HepG2 (cell line): ENCODE results near the gene ST6GALNAC4. TPM values are rescaled to one million over a fixed set of nuclear protein-coding genes. Genes with fewer than 3 reads are reported as not detected.
A peak's percentile ranks its signal among the peaks of the same experiment; 100 is the strongest.

ENCODE experiments used
- BRD4 ChIP-seq: sonication (generic); formaldehyde crosslinking; IDR thresholded peaks from 2 replicates; pipeline ENCODE4 v1.4.0; 2020; ENCODE audit warnings: missing genetic modification reagents
- HBP1 ChIP-seq: IDR thresholded peaks from 2 replicates; pipeline ENCODE4 v1.6.1; 2016; ENCODE audit warnings: low read depth, control low read depth
- HDAC6 ChIP-seq: fragments of 200-600 bp; sonication (generic); IDR thresholded peaks from 2 replicates; pipeline ENCODE4 v1.7.0; 2017; ENCODE audit warnings: mild to moderate bottlenecking, antibody characterized with exemption, low read length, low read depth
- KLF16 ChIP-seq, 2 experiments: sonication (generic) in 1 of 2; formaldehyde crosslinking in 1 of 2; IDR thresholded peaks; 2 replicates each; pipeline versions ENCODE4 v1.6.1 to v1.8.0; 2016 to 2023; ENCODE audit warnings: missing genetic modification reagents in 2 of 2, missing compliant biosample characterization in 1 of 2
- MTF2 ChIP-seq: sonication (generic); formaldehyde crosslinking; IDR thresholded peaks from 2 replicates; pipeline ENCODE4 v1.5.0; 2020; ENCODE audit warnings: missing genetic modification reagents, borderline replicate concordance
- NAIF1 ChIP-seq: sonication (generic); formaldehyde crosslinking; IDR thresholded peaks from 2 replicates; pipeline ENCODE4 v1.5.0; 2020; ENCODE audit warnings: mild to moderate bottlenecking, missing genetic modification reagents, borderline replicate concordance
- TFE3 ChIP-seq: IDR thresholded peaks from 2 replicates; pipeline ENCODE4 v1.6.1; 2016
- ZNF260 ChIP-seq: sonication (generic); formaldehyde crosslinking; IDR thresholded peaks from 2 replicates; pipeline ENCODE4 v1.4.0; 2020; ENCODE audit warnings: missing genetic modification reagents, low read depth, mild to moderate bottlenecking, borderline replicate concordance
- ZNF549 ChIP-seq: sonication (generic); formaldehyde crosslinking; IDR thresholded peaks from 2 replicates; pipeline ENCODE4 v1.5.0; 2020; ENCODE audit warnings: missing genetic modification reagents
- ZNF572 ChIP-seq: sonication (generic); formaldehyde crosslinking; IDR thresholded peaks from 2 replicates; pipeline ENCODE4 v1.5.1; 2020; ENCODE audit warnings: mild to moderate bottlenecking, missing genetic modification reagents
- ZNF609 ChIP-seq: sonication (generic); formaldehyde crosslinking; IDR thresholded peaks from 2 replicates; pipeline ENCODE4 v1.4.0; 2020; ENCODE audit warnings: mild to moderate bottlenecking, missing genetic modification reagents, borderline replicate concordance
- ZNF746 ChIP-seq: sonication (generic); formaldehyde crosslinking; IDR thresholded peaks from 2 replicates; pipeline ENCODE4 v1.8.0; 2022; ENCODE audit warnings: mild to moderate bottlenecking, missing genetic modification reagents
- ZUFSP ChIP-seq: sonication (generic); formaldehyde crosslinking; IDR thresholded peaks from 2 replicates; pipeline ENCODE4 v1.9.0; 2021; ENCODE audit warnings: missing genetic modification reagents, mild to moderate bottlenecking, borderline replicate concordance
- polyA plus RNA-seq, 8 experiments: library from polyadenylated mRNA; depleted of rRNA in 3 of 8; stranded (reverse) in 7 of 8; unstranded in 1 of 8; fragments of >200 nt; fragmentation: Illumina TruSeq in 4 of 8; extraction: Trizol in 4 of 8; gene quantifications; 2 replicates each; pipeline versions ENCODE4 v1.2.1 to v1.2.3, GENCODE V29; 2011 to 2016; ENCODE audit warnings: low read depth in 4 of 8, missing spikeins in 1 of 8, mixed read lengths in 1 of 8; ENCODE audit not compliant: insufficient read depth in 1 of 8
- total RNA-seq, 5 experiments: library from RNA; depleted of rRNA; stranded (reverse); fragments of >200 nt; fragmentation: Illumina TruSeq; extraction: Trizol; gene quantifications; 2 replicates each; pipeline ENCODE4 v1.2.3, GENCODE V29; 2016; ENCODE audit warnings: low read depth in 1 of 5
- TF ChIP-seq, protein P1 (sequence below): sonication (generic); formaldehyde crosslinking; IDR thresholded peaks from 2 replicates; pipeline ENCODE4 v1.4.0; 2020; ENCODE audit warnings: low read depth, missing genetic modification reagents

The ST6GALNAC4 gene
- total and polyA plus RNA-seq, 2 of the 13 experiments (the other 11 are each of a cell fraction or from before 2014, with no cell fraction given): 18.8 to 27.7 TPM

GRCh38 chr9:127918183-127919107 is 1.6 kb upstream of the ST6GALNAC4 start (continued):
- TF ChIP-seq BRD4 (CRISPR knock-in tag) (no peak), ZUFSP (no peak), TFE3 (CRISPR knock-in tag) (no peak), ZNF260 (CRISPR knock-in tag) (no peak), MTF2 (CRISPR knock-in tag) (no peak), ZNF549 (no peak), KLF16 (CRISPR knock-in tag; IDR thresholded peaks at IDR 0.05) (no peak), ZNF746 (CRISPR knock-in tag) (no peak), NAIF1 (CRISPR knock-in tag) (no peak), HDAC6 (no peak), ZNF609 (CRISPR knock-in tag) (no peak), HBP1 (no peak), ZNF572 (CRISPR knock-in tag) (no peak)
- TF ChIP-seq, protein P1, sequence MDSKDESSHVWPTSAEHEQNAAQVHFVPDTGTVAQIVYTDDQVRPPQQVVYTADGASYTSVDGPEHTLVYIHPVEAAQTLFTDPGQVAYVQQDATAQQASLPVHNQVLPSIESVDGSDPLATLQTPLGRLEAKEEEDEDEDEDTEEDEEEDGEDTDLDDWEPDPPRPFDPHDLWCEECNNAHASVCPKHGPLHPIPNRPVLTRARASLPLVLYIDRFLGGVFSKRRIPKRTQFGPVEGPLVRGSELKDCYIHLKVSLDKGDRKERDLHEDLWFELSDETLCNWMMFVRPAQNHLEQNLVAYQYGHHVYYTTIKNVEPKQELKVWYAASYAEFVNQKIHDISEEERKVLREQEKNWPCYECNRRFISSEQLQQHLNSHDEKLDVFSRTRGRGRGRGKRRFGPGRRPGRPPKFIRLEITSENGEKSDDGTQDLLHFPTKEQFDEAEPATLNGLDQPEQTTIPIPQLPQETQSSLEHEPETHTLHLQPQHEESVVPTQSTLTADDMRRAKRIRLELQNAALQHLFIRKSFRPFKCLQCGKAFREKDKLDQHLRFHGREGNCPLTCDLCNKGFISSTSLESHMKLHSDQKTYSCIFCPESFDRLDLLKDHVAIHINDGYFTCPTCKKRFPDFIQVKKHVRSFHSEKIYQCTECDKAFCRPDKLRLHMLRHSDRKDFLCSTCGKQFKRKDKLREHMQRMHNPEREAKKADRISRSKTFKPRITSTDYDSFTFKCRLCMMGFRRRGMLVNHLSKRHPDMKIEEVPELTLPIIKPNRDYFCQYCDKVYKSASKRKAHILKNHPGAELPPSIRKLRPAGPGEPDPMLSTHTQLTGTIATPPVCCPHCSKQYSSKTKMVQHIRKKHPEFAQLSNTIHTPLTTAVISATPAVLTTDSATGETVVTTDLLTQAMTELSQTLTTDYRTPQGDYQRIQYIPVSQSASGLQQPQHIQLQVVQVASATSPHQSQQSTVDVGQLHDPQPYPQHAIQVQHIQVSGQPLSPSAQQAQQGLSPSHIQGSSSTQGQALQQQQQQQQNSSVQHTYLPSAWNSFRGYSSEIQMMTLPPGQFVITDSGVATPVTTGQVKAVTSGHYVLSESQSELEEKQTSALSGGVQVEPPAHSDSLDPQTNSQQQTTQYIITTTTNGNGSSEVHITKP (CRISPR knock-in tag): peak; percentile 53; the same call in 1 of the 2 replicates
